GM08714 (cell line): ENCODE measurements around the gene GPR108.

ENCODE experiments used
- H3K4me3 ChIP-seq: fragments of 200-500 bp; sonication (Bioruptor generic); 2 replicates; pipeline ENCODE4 v1.5.1; 2014; ENCODE audit warnings: mild to moderate bottlenecking, low read length, inconsistent platforms
- ZNF274 ChIP-seq: IDR thresholded peaks from 2 replicates; pipeline ENCODE4 v1.6.1; 2012; ENCODE audit warnings: mild to moderate bottlenecking, low read depth, low read length

Gene GPR108

DNA sequence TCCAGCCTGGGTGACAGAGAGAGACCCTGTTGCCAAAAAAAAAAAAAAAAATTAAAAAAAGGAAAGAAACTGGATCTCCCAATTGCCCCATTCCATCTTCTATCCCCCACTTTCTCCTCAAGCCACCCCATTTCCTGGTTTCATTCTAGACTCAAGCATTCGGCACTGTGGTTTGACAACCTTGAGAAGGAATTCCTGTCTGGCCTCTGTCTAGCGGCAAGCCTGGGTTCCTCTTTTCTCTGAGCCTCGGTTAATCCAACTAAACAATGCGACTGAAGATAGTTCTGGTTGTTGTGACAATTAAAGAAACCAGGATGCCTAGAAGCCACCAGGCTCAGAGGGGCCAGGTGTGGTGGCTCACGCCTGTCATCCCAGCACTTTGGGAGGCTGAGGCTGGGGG lies 13.6 kb downstream of the GPR108 start:
- H3K4me3 ChIP-seq: no peak overlapping the region
- no peak for TF ChIP-seq ZNF274

DNA sequence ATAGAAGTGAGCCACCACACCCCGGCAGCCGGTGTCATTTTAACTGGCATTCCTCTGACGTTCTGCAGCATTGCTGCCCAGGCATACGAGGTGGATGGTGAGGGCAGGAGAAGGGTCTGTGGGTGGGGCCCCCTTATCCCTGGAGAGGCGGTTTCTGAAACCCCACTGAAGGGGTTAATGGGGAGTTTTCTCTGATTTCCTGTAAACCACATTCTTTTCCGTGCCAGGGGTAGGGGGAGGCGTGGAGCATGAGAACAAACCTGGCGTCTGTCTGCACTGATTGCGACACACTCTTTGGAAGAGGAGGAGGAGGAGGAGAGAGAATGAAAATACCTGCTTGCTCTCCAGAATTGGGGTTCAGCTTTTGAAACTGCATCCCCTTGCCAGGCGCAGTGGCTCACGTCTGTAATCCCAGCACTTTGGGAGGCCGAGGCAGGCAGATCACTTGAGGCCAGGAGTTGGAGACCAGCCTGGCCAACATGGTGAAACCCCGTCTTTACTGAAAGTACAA lies 14.2 kb downstream of the GPR108 start:
- no peak overlapping the region for H3K4me3 ChIP-seq
- no peak for TF ChIP-seq ZNF274

DNA sequence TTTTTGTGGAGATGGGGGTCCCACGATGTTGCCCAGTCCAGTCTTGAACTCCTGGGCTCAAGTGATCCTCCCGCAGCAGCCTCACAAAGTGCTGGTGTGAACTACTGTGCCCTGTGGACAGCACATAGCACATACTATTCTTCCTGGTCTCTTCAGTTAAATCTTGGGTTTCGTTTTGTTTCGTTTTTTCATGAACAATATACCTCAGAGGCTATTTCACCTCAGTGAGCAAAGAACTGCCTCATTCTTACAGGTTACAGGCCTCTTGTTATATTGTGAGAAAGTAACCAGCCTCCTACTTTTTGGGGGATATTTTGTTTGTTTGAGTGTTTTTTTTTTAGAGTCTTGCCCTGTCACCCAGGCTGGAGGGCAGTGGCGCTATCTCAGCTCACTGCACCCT lies 15.6 kb downstream of the GPR108 start:
- H3K4me3 ChIP-seq: no peak overlapping the region; the same call in 1 of the 2 replicates
- TF ChIP-seq ZNF274: no peak

DNA sequence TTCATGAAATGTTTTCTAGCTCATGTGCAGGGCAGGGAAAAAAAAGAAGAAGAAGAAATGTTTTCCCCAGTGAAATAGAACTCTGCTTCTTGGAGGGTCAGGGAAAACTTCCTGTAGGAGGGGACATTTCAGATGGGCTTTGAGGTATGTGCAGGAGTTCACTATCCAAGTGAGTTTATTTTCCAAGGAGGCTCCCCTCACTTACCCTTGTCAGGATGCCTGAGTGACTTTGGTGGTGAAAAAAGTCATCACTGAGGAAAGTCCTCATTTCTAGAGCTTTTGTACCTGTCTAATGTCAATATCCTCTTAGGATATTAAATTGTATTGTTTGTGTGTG lies 16.3 kb downstream of the GPR108 start:
- TF ChIP-seq ZNF274: no peak
- no peak overlapping the region for H3K4me3 ChIP-seq

DNA sequence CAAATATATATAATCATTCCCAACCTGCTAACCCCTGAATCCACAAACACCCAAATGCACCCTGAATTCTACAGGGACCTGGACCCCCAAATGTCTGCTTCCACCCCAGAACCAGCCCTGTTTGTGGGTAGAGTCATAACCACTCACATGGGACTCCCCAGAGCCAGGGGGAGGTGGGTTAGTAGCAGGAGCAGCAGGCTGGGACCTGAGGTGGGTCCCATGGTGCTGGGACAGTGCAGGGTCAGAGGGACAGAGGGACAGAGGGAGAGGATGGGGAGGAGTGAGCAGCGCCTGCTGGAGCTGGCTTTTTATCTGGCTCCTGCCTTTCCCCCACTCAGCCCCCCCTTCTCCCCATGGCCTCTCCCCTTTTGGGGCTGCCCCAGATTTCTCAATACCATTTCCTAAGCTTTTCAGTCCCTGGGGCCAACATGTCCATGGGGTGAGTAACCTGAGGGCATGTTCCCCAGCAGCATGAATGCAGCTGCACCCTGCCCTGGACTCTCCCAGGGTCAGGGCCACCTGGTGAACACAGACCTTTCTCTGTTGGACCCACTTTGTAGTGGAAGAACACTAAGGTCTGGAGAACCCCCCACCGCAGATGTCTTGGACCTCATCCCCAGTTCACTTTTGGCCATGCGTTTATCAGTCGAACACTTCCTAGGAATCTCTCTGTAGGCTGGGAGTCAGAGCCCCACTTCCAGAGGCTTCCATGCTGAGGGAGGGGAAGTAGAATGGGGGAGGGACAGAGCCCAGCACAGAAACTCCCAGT lies 16.8 kb downstream of the GPR108 start, which contains the start of gene C3:
C3 (minus strand) TSS at position 282 of the 769 bp plus-strand sequence; CDS start at position 221, 61 bp downstream.
- no peak within 1 kb of the TSS; the same call in 1 of the 2 replicates for H3K4me3 ChIP-seq
- TF ChIP-seq ZNF274: no peak

DNA sequence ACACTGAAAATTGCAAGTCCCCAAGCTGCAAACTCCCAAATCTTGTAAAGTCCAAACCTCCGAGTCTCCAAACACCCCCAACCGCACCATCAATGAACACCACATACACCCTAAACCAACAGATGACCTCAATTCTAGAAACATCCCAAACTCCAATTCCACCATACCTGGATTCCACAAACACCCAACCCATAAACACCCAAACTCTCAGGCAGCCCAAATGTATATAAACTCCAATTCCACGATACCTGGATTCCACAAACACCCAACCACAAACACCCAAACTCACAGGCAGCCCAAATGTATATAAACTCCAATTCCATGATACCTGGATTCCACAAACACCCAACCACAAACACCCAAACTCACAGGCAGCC lies 17.4 kb downstream of the GPR108 start:
- TF ChIP-seq ZNF274: no peak
- H3K4me3 ChIP-seq: no peak overlapping the region

DNA sequence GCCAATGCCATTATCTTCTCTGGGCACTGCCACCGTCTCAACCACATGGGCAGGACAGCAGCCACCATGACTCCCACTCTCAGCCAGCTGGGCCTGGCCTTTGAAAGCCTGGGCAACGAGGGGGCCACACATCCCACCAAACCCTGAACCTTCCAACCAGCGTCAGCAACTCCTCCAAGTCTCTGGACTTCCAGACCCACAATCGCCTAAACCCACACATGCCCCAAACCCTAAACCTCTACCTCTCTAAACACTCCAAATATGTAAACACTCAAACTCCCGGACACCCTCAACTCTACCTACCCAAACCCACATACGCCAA lies 17.9 kb downstream of the GPR108 start:
- no peak for TF ChIP-seq ZNF274
- H3K4me3 ChIP-seq: no peak overlapping the region

DNA sequence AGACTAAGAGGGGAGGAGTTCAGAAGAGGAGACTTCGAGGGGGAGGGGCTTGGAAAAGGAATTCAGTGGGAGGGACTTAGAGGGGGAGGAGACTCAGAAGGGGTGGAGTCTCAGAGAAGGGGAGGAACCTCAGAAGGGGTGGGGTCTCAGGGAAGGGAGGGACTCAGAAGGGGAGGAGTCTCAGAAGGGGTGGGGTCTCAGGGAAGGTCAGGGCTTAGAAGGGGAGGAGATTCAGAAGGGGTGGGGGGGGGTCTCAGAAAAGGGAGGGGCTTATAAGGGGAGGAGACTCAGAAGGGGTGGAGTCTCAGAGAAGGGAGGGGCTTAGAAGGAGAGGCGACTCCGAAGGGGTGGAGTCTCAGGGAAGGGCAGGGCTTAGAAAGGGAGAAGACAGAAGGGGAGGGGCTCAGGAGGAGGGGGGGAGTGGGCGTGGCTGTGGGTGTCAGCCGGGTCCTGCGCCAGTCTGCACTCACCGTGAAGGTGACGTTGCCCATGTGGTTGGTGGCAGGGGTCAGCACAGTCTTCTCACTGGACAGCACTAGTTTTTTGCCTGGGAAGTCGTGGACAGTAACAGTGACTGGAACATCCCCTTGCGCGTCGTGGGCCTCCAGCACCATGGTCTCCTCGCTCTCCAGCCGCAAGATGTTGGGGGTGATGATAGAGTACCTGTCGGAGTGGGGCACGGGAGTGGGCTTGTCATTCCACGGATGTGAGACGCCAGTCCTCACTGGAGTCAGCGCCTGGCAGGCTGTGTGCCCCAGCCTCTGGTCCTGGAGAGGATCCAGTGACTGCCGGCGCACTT lies 18.4 kb downstream of the GPR108 start:
- no peak overlapping the region for H3K4me3 ChIP-seq
- no peak for TF ChIP-seq ZNF274

DNA sequence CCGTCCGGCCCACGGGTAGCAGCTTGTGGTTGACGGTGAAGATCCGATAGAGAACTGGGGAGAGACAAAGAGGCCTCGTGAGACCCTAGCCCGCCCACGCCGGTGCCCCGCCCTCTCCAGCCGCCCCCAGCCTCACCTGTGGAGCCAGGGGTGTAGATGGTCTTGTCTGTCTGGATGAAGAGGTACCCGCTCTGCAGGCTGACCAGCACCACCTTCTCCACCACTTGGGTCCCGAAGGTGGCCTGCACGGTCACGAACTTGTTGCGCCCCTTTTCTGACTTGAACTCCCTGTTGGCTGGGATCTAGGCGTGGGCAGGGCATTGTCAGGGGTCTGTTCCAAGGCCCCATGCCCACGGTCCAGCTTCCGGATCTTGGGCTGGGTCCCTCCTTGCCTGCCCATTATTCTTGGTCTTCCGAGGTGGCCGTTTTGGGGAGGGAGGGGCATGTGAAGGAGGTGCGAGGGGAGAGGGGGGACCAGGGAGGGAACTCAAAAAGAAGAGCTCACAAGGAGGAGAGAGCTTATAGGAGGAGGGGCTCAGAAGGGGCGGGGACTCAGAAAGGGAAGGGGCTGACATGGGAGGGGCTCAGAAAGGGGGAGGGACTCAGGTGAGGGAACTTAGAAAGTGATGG lies 19.2 kb downstream of the GPR108 start:
- TF ChIP-seq ZNF274: no peak
- H3K4me3 ChIP-seq: no peak overlapping the region

DNA sequence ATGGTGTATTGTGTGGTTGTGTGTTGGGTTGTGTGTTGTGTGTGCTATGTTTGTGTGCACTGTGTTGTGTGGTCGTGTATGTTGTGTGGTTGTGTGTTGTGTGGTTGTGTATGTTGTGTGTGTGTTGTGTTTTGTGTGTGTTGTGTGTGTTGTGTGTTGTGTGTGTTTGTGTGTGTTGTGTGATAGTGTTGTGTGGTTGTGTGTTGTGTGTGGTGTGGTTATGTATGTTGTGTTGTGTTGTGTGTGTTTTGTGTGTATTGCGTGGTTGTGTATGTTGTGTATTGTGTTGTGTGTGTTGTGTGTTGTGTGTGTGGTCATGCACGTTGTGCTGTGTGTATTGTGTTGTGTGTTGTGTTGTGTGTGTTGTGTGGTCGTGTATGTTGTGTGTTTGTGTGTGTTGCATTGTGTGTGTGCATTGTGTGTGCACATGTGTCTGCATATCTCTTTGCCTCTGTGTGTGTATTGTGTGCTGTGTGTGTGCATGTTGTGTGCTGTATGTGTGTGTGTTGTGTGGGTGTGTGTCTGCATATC lies 19.9 kb downstream of the GPR108 start:
- no peak for TF ChIP-seq ZNF274
- H3K4me3 ChIP-seq: no peak overlapping the region

DNA sequence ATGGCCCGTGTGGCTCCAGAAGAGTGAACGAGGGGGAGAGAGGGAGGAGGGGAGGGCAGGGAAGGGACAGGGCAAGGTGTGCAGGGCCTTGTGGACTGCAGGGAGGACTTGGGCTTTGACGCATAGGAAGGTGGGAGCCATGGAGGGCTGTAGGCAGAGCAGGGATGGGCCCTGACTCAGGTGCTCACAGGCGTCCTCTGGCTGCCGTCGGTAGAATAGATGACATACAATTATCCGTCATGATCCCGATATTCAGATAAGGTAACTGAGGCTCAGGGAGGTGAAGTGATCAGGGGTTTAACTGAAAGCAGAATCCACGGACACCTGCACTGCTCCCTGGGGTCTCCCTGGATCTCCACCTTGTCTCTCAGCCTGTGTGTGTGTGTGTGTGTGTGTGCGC lies 20.3 kb downstream of the GPR108 start:
- H3K4me3 ChIP-seq: no peak overlapping the region
- no peak for TF ChIP-seq ZNF274

DNA sequence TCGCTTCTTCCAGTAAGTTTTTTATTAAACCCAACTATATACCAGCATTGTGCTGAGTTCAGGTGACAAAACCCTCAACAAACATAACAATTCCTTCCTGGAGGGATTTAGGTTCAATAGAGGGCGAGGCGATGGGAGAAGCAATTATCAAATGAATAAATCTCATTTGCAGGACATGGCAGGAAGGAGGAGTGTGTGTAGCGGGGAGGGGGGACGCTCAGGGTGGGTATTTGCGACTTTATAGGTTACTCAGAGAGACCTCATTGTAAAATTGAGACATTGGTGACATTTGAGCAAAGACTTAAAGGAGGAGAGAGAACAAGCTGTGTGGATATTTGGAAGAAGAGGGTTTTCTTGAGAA lies 20.8 kb downstream of the GPR108 start:
- TF ChIP-seq ZNF274: no peak
- H3K4me3 ChIP-seq: no peak overlapping the region

DNA sequence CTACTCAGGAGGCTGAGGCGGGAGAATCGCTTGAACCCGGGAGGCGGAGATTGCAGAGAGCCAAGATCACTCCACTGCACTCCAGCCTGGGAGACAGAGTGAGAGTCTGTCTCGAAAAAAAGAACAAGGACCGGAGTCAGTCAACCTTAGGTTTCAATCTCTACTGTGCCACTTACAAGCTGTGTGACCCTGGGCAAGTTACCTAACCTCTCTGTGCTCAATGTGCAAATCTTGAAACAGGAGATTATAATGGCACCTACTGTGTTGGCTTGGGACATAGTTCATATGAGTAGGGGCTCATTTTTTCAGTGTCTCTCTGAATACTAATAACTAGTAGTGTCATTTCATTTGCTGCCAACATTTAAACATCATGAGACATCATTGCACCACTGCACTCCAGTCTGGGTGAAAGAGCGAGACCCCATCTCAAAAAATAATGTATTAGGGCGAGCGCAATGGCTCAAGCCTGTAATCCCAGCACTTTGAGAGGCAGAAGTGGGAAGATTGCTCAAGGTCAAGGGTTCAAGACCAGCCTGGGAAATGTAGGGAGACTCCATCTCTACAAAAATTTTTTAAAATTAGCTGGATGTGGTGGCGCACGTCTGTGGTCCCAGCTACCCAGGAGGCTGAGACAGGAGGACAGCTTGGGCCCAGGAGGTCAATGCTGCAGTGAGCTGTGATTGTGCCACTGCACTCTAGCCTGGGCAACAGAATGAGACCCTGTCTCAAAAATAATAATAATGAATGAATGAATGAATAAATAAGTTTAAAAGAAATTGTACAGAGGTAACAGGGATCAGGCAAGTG lies 22.4 kb downstream of the GPR108 start:
- no peak for TF ChIP-seq ZNF274

DNA sequence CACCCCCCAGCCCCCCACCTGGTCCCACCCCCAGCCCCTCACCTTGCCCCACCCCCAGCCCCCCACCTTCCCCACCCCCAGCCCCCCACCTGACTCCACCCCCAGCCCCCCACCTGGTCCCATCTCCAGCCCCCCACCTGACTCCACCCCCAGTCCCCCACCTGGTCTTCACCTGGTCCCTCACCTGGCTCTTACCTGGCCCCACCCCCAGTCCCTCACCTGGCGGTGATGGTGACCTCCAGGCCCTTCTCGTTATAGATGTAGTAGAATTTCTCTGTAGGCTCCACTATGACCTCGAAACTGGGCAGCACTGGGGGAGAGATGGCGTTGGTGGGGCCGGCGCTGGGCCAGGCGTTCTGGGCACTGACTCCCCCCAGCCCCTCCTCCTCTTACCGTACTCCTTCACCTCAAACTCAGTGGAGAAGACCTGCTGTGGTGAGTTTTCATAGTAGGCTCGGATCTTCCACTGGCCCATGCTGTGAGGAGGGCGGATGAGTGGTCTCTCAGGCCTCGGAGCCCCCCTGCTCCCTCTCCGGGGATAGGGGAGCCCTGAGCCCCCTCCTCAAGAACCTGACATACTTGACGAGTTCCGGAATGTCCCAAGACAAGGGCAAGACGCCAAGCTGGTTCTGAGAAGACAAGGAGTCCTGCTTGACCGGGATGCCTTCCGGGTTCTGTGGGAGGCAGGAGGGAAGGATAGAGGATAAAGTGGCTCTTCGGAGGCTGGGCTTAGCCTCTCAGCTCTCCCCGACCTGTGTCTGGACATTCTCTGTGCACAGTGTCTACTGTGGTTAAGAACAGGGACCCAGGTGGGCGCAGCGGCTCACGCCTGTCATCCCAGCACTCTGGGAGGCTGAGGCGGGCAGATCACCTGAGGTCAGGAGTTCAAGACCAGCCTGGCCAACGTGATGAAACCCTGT lies 23.3 kb downstream of the GPR108 start:
- H3K4me3 ChIP-seq: no peak overlapping the region
- TF ChIP-seq ZNF274: no peak

More for the DNA sequence above, 22.4 kb downstream of the GPR108 start:
- no peak overlapping the region for H3K4me3 ChIP-seq
